NOMO-1 treated with DMSO at 0.1 percent for 48 hours (cell line): ENCODE data around the gene SATL1.
"Not testable (repeated sequence)": the region's sequence is repeated elsewhere in the genome, so short reads cannot be mapped to it uniquely, and the experiment has no call there.

ENCODE experiments used
- DNase-seq: peaks from one replicate; lab custom pipeline; 2025; ENCODE audit not compliant: unreplicated experiment; lab: John Stamatoyannopoulos, UW

The SATL1 gene, protein sequence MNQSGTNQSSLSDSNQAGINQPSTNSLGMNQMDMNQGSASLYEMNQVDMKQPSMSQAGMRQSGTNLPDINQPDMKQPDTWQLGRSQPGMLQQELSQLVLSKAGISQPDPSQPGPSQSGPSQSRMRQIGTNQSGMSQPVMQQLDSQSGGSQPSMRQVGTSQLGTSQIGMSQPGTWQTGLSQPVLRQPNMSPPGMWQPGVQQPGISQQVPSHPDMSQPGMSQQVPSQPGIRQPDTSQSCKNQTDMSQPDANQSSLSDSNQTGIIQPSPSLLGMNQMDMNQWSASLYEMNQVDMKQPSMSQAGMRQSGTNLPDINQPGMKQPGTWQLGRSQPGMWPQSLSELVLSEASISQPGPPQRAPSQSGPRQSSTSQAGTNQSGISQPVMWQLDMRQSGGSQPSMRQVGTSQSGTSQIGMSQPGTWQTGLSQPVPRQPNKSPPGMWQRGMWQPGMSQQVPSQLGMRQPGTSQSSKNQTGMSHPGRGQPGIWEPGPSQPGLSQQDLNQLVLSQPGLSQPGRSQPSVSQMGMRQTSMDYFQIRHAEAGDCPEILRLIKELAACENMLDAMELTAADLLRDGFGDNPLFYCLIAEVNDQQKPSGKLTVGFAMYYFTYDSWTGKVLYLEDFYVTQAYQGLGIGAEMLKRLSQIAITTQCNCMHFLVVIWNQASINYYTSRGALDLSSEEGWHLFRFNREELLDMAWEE

GRCh38 chrX:85243761-85244449 lies at the start of gene SATL1, which contains the start of gene ZNF711:
SATL1 (minus strand) TSS chrX:85243779; CDS start chrX:85108968, 134,811 bp downstream.
ZNF711 (plus strand) TSS chrX:85243991; CDS start chrX:85247573, 3,582 bp downstream.
- DNase-seq, result no peak

GRCh38 chrX:85288992-85289723 lies 45.6 kb upstream of the SATL1 start:
- DNase-seq, result no peak

DNA sequence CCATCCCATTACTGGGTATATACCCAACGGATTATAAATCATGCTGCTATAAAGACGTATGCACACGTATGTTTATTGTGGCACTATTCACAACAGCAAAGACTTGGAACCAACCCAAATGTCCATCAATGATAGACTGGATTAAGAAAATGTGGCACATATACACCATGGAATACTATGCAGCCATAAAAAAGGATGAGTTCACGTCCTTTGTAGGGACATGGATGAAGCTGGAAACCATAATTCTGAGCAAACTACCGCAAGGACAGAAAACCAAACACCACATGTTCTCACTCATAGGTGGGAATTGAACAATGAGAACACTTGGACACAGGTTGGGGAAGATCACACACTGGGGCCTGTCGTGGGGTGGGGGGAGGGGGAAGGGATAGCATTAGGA lies 41.7 kb upstream of the SATL1 start:
- DNase-seq, result not testable (repeated sequence)

DNA sequence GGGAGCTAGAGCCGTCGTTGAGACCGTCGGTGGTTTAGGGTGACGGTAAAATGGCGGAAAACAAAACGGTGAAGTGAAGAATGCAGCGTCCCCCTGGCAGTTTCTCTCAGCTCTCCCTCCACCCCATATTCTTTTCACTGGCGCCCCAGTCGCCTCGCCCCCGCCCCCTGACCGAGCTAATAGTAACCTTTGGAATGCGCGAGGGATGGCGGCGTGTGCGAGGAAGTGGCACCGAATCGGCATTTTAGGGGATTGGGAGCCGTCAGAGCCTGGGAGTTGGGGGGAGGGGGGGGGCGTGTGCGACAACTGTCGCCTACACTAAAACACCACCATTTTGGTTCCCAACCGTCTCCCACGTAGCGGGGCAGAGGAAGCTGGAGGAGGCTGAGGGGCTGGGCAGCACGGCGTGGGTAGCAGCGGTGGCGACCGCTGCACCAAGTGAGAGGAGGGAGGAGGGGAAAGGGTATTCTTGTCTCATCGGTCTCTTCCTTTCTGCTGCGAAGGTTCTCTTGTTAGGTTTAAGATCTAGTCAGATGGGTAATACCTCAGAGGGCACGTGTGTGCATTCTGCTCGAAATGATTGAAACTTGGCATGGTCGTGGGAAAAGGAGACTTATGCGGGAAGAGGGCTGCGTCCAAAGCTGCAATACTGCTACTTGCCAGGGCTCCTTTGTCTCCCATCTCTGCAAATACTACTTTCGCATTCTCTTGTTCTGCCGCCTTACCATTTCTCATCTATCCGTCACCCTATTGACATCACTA lies 1.1 kb upstream of the SATL1 start:
- no peak for DNase-seq

GRCh38 chrX:85243155-85243554 lies 424 bp downstream of the SATL1 start:
- DNase-seq, result no peak

DNA sequence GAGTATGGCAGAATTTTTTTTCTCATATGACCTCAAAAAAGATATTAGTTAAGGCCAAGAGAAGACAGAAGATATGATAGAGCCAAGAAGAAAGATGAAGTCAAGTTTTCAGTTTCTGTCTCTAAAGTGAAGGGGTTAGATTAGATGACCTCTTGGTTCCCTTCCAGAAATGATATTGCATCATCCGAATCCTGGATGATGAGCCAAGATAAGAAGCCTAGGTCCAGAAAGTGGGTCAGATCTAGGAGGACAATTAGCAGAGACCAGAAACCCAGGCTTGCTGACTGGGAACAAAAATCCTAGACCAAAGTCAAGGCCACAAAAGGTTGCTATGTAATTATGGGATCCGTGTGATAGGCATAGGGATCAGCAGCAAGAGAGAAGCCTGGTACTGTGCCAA lies 20.2 kb downstream of the SATL1 start:
- no peak for DNase-seq

DNA sequence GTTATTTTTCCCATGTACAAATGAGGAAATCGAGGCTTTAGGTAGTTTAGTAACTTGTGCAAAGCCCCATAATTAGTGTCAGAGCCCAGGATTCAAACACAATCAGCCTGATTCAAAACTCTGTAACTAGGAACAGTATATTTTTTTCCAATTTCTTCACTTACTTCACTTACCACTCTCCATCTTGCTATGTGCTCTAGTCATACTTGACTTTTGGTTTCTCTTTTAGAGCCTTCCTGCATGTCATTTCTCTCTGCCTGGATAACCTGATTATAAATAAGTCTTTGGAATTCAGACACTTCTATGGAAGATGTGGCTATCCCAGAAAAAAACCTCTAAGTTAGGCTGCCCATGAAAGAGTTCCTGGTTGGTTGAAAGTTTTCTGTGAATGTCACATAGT lies 22.2 kb downstream of the SATL1 start:
- DNase-seq, result no peak

DNA sequence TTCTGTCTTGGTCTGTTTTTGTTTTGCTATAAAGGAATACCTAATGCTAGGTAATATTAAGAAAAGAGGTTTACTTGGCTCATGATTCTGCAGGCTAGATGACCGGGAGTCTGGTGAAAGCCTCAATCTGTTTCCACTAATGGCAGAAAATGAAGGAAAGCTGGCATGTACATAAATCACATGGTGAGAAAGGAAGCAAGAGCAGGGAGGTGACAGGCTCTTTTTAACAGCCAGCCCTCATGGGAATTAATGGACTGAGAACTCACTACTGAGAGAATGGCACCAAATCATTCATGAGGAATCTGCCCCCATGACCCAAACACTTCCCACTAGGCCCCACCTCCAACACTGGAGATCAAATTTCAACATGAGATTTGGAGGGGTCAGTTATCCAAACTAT lies 27.6 kb downstream of the SATL1 start:
- DNase-seq, result no peak

GRCh38 chrX:85213792-85214530 lies 29.6 kb downstream of the SATL1 start:
- no peak for DNase-seq

DNA sequence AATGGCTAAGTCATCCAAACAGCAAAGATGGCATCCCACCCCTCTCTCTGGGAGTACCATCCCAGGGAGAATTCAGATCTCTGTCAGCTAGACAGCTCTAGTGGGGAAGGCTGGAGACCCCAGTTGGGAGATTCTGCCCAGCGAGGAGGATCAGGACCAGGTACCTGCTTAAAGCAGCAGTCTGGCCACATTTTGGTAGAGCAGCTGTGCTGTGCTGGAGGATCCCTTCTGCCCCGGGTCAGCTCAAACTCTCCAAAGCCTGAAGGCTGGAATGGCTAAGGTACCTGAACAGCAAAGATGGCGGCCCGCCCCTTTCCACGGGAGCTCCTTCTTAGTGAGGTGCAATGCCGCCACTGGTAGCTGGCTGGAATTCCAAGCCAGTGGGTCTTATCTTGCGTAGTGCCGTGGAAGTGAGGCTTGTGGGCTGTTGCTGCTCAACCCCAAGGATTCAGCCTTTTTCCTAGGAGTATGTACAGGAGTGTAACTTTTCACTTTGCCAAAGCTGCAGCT lies 40.1 kb downstream of the SATL1 start:
- no peak for DNase-seq

DNA sequence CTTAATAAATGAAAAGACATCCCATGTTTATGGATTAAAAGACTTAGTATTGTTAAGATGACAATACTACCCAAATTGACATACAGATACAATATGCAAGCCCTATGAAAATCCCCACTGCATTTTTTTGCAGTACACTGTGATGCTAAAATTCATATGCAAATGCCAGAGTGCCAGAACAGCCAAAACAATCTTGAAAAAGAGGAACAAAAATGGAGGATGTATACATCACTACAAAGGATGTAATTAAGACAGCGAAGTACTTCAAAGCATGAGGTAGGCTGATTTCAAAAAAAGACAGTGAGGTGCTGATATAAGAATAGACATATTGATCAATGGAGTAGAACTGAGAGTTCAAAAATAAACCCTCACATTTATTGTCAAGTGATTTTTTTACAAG lies 47.3 kb downstream of the SATL1 start:
- no peak for DNase-seq

DNA sequence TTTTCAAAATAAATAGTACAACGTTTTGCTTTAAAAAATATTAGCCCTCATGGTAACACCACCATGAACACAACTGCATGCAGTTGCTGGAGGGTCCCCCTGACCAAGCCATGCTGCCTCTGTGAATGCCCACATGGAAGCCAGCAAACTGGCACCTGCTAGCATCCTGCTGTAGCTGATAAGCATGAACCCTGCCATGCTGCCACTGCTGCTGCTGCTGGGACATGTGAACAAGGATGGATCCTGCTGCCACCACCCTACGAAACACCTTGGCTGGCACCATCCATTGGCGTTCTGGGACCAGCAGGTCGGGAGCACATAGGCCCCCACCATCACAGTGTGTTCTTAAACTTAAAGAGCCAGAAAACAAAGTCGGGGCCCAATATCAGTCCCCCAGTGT lies 83.9 kb downstream of the SATL1 start:
- DNase-seq, result no peak

DNA sequence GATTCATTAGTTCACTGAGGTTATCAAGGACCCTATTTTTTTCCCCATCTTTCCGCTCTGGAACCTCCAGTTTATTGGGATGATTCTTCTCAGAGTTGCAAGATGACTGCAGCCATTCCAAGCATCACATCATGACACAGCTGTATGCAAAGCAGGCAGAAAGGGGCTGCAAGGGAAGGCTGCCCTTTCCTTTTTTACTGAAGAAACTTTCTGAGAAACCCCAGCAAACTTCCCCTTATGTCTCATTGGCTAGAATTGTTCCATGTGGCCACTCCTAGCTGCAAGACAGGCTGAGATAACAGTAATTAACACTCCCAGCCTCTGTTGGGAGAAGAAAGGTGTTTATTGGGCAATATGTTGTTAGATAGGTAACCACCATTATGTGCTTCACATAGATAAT lies 102.6 kb downstream of the SATL1 start:
- no peak for DNase-seq

DNA sequence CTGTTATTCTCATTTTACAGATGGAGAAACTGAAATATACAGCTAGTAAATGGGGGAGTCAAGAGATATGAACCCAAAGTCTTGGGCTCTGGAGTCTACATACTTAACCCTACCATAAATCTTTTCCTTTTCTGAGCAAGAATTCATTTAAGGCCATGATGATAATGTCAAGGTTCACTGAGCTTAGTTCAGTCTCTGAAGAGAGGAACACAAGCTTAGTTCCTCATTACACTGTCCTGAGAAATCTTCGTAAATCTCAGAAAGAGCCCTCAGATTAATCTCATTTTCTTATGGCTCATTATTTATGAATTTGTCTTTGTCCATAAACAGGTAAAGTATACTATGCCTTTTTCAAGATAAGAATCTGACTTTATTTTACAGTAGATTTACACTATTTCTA lies 104.2 kb downstream of the SATL1 start:
- no peak for DNase-seq

DNA sequence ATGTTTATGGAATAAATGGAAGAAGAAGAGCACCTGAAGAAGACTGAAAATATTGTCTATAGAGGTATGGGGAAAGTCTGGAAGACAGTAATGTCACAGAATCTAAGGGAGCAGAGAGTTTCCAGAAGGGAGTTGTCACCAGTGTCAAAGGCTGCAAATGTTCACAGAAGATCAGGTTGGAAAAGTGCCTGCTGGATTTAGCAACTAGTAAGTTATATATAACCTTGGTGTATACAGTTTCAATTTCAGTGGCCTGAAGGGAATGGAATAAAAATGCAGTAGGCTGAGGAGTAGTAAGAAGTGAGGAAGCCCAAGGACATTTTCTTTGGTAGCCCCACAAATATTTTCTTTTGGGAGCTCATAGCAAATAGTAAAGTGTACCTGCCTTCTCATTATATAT lies 107.2 kb downstream of the SATL1 start:
- DNase-seq, result no peak

DNA sequence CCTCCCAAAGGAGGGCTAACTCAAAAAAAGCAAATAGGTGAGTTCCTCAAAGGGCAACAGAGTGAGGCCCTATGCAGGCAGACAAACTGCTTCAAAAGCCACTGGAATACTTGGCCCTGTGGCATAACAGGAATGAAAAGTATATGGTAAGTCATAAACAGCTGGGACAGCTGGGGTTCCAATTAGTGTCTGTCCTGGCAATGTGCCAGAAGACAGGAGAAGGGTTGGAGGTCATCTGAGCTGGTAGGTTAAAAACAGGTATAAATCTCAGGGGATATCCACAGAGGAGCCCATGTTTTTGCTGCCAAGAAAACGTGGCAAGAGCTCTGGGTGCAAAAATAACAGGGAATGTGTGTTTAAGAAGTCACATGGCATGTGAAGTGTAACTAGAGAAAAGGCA lies 128.3 kb downstream of the SATL1 start:
- no peak for DNase-seq

GRCh38 chrX:85114776-85115175 lies 128.8 kb downstream of the SATL1 start:
- no peak for DNase-seq

DNA sequence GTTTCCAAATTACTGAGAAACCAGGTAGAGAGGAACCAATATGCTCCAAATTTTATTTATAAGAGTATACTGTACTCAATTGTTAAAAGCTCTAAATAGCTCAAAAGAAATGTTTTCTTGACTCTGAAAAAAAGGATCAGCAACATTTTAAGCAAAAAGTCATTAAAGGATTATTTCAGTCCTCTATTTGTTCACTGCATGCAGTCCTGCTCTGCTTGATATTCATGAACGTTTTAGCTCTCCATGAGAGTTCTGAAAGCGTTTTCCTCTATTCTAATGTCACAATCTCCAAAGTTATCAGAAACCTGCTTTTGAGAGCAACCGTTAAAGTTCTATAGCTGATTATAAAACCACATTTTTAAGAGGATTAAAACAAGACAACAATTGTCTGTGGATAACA lies 129.4 kb downstream of the SATL1 start:
- no peak for DNase-seq

DNA sequence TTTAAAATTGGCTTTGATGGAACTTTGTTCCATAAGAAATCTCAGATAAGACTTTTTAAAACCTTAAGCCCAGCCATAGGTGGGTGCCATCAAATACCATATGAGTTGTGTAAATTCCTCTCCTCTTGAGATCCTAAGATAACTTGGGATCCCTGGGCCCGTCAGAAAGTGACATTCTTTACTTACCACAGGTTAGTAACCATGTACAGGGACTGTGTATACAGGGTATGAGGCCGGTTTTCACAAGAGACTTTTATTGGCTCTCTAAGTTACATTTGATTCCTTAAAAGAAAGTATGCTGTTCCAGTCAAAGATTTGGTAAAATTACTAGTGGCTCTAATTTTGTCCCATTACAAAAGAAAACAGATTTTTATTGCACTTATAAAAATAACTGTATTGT lies 129.8 kb downstream of the SATL1 start:
- DNase-seq, result no peak

GRCh38 chrX:85112293-85112692 lies 131.3 kb downstream of the SATL1 start:
- DNase-seq, result no peak
